Measurements from ENCODE around the gene LMNTD2. TPM values are rescaled to one million over a fixed set of nuclear protein-coding genes. Genes with fewer than 3 reads are reported as not detected.

The LMNTD2 gene
- total and polyA plus RNA-seq, 2 of the 13 experiments (the other 11 are each of a cell fraction or from before 2014, with no cell fraction given), result 1.1 to 3.1 TPM

DNA sequence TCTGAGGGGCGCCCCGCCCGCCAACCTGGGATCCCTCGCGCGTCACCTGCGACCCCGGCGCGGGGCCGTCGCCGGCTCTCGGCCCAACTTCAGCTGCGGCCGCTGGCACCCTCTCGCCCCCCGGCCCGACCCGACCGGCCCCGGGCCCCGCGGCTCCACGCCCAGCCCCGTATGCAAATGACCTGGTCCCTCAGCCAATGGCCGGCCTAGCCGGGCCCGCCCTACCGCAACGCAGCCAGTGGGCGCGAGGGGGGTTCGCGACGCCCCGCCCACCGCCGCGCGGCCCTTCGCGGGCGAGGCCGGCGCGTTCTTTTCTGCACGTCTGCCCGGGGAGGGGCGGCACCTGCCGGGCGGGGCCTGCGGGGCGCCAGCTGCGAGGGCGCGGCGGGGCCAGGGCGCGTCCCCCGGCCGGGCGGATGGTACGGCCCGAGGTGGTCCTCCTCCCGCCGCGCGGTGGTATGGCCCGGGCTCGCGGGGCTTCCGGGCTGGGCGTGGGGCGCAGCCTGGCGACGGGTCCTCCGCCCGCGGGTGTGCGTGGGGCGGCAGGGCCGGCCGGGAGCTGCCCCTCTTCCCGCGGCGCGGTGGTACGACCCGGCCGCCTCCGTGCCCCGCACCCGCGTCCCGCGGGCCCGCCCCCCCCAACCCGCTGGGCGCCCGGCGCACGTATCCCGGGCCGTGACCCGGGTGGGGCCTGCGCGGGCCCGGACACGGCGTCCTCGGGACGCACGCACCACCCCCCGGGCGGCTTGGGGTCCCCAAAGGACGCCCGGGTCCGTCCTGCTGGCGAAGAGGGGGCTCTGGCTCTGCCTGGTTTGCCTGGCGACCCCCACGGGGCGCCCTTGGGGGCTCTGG, 8.0 kb upstream of the LMNTD2 start (continued):
- peak; percentile 88 for TF ChIP-seq SKI (IDR thresholded peaks at IDR 0.05; ENCODE audit: partially characterized antibody)
- TF ChIP-seq, protein P1, sequence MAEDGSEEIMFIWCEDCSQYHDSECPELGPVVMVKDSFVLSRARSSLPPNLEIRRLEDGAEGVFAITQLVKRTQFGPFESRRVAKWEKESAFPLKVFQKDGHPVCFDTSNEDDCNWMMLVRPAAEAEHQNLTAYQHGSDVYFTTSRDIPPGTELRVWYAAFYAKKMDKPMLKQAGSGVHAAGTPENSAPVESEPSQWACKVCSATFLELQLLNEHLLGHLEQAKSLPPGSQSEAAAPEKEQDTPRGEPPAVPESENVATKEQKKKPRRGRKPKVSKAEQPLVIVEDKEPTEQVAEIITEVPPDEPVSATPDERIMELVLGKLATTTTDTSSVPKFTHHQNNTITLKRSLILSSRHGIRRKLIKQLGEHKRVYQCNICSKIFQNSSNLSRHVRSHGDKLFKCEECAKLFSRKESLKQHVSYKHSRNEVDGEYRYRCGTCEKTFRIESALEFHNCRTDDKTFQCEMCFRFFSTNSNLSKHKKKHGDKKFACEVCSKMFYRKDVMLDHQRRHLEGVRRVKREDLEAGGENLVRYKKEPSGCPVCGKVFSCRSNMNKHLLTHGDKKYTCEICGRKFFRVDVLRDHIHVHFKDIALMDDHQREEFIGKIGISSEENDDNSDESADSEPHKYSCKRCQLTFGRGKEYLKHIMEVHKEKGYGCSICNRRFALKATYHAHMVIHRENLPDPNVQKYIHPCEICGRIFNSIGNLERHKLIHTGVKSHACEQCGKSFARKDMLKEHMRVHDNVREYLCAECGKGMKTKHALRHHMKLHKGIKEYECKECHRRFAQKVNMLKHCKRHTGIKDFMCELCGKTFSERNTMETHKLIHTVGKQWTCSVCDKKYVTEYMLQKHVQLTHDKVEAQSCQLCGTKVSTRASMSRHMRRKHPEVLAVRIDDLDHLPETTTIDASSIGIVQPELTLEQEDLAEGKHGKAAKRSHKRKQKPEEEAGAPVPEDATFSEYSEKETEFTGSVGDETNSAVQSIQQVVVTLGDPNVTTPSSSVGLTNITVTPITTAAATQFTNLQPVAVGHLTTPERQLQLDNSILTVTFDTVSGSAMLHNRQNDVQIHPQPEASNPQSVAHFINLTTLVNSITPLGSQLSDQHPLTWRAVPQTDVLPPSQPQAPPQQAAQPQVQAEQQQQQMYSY (CRISPR knock-in tag; IDR thresholded peaks at IDR 0.05), result no peak
- no peak for TF ChIP-seq FOXM1 (CRISPR knock-in tag; IDR thresholded peaks at IDR 0.05)
- no peak for TF ChIP-seq KLF16 (CRISPR knock-in tag; IDR thresholded peaks at IDR 0.05)
- peak; percentile 21; the same call in 1 of the 2 replicates for TF ChIP-seq THAP11 (CRISPR knock-in tag; IDR thresholded peaks at IDR 0.05)
- TF ChIP-seq PHF5A (CRISPR knock-in tag; IDR thresholded peaks at IDR 0.05; ENCODE audit: low read depth, unreplicated experiment), result no peak
- no peak for TF ChIP-seq RELA (CRISPR knock-in tag; IDR thresholded peaks at IDR 0.05)
- TF ChIP-seq, protein P2, sequence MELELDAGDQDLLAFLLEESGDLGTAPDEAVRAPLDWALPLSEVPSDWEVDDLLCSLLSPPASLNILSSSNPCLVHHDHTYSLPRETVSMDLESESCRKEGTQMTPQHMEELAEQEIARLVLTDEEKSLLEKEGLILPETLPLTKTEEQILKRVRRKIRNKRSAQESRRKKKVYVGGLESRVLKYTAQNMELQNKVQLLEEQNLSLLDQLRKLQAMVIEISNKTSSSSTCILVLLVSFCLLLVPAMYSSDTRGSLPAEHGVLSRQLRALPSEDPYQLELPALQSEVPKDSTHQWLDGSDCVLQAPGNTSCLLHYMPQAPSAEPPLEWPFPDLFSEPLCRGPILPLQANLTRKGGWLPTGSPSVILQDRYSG (CRISPR knock-in tag; IDR thresholded peaks at IDR 0.05), result no peak
- no peak for TF ChIP-seq ZNF34 (CRISPR knock-in tag; IDR thresholded peaks at IDR 0.05; ENCODE audit: borderline replicate concordance)
- TF ChIP-seq SOX6 (IDR thresholded peaks at IDR 0.05), result no peak
- no peak for TF ChIP-seq SOX6 (CRISPR knock-in tag; IDR thresholded peaks at IDR 0.05)
- no peak for TF ChIP-seq KLF13 (CRISPR knock-in tag; IDR thresholded peaks at IDR 0.05)
- TF ChIP-seq, protein P3, sequence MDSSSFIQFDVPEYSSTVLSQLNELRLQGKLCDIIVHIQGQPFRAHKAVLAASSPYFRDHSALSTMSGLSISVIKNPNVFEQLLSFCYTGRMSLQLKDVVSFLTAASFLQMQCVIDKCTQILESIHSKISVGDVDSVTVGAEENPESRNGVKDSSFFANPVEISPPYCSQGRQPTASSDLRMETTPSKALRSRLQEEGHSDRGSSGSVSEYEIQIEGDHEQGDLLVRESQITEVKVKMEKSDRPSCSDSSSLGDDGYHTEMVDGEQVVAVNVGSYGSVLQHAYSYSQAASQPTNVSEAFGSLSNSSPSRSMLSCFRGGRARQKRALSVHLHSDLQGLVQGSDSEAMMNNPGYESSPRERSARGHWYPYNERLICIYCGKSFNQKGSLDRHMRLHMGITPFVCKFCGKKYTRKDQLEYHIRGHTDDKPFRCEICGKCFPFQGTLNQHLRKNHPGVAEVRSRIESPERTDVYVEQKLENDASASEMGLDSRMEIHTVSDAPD (CRISPR knock-in tag; IDR thresholded peaks at IDR 0.05), result no peak
- peak; percentile 11; the same call in 1 of the 2 replicates for TF ChIP-seq RARA (CRISPR knock-in tag; IDR thresholded peaks at IDR 0.05)
- no peak for TF ChIP-seq BORCS8-MEF2B (CRISPR knock-in tag; IDR thresholded peaks at IDR 0.05)
- TF ChIP-seq MYC (CRISPR knock-in tag; IDR thresholded peaks at IDR 0.05; ENCODE audit: borderline replicate concordance), result peak; percentile 28
- TF ChIP-seq, protein P4, sequence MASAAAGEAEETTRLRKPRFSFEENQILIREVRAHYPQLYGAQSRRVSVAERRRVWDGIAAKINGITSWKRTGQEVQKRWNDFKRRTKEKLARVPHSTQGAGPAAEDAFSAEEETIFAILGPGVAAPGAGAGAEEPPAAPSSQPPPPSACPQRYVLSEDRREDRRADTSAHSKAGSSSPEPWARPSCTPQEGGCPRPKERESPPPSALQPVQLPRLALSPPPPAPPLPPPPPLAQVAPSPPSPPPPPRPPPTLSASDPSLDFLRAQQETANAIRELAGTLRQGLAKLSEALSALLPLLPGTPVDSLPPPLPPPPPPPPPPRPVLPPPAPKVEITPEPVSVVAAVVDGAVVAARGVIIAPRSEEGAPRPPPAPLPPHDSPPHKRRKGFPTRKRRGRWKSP (CRISPR knock-in tag; IDR thresholded peaks at IDR 0.05), result no peak
- TF ChIP-seq, protein P5, sequence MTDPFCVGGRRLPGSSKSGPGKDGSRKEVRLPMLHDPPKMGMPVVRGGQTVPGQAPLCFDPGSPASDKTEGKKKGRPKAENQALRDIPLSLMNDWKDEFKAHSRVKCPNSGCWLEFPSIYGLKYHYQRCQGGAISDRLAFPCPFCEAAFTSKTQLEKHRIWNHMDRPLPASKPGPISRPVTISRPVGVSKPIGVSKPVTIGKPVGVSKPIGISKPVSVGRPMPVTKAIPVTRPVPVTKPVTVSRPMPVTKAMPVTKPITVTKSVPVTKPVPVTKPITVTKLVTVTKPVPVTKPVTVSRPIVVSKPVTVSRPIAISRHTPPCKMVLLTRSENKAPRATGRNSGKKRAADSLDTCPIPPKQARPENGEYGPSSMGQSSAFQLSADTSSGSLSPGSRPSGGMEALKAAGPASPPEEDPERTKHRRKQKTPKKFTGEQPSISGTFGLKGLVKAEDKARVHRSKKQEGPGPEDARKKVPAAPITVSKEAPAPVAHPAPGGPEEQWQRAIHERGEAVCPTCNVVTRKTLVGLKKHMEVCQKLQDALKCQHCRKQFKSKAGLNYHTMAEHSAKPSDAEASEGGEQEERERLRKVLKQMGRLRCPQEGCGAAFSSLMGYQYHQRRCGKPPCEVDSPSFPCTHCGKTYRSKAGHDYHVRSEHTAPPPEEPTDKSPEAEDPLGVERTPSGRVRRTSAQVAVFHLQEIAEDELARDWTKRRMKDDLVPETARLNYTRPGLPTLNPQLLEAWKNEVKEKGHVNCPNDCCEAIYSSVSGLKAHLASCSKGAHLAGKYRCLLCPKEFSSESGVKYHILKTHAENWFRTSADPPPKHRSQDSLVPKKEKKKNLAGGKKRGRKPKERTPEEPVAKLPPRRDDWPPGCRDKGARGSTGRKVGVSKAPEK (CRISPR knock-in tag; IDR thresholded peaks at IDR 0.05; ENCODE audit: borderline replicate concordance), result no peak
- no peak for TF ChIP-seq POGZ (CRISPR knock-in tag; IDR thresholded peaks at IDR 0.05)
- TF ChIP-seq ZNF782 (CRISPR knock-in tag; IDR thresholded peaks at IDR 0.05; ENCODE audit: borderline replicate concordance), result no peak

Data from HepG2 (cell line).